ENCODE data around the gene TUSC7. TPM values are rescaled to one million over a fixed set of nuclear protein-coding genes. Genes with fewer than 3 reads are reported as not detected.

The TUSC7 gene
- total RNA-seq, 1 experiment from 2014 or later = not detected

DNA sequence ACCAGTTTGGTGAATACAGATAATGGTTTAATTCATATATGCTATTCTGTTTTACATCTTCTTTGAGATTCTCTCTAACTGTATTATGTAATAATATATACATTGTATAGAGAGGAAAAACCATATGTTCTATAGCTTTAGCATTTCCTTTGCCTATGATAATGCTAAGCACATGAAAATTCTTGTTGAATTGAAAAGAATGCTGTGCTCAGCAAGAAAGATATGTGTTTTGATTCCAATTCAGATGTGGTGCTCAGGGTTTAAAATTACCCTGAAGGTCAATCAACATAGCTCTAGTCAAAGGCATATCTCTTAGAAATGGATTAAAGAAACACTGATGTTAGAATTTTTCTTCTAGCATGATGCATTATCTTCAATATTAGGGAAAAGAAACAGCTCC, 8.5 kb upstream of the TUSC7 start:
- Histone ChIP-seq H3K9me3 (ENCODE audit: low read length) (no peaks in the 10 kb centered on the region), H4K20me1 (ENCODE audit: low read length) (no peaks in the 10 kb centered on the region), H3K27ac (ENCODE audit: low read length) (no peak overlapping the region), H3K79me2 (ENCODE audit: low read length) (no peaks in the 10 kb centered on the region), H3K4me3 (ENCODE audit: low read length) (no peak overlapping the region), H3K4me1 (ENCODE audit: insufficient read depth, low read length) (no peaks in the 10 kb centered on the region), H3K4me2 (ENCODE audit: low read length) (no peak overlapping the region), H3K27me3 (ENCODE audit: low read length) (no peaks in the 10 kb centered on the region), H2AFZ (ENCODE audit: low read length) (no peak overlapping the region), H3K9me2 (replicated peaks; ENCODE audit: low read length) (no peaks in the 10 kb centered on the region), H3K36me3 (ENCODE audit: low read depth, low read length) (no peaks in the 10 kb centered on the region), H3F3A (ENCODE audit: low read length, unreplicated experiment) (no peaks in the 10 kb centered on the region), H3K9ac (ENCODE audit: low read length) (no peak overlapping the region)
- DNase-seq (no peak), ATAC-seq (no peak)
- CTCF ChIA-PET = no interaction called here
- TF ChIP-seq EZH2 (IDR thresholded peaks at IDR 0.05; ENCODE audit: low read length, unreplicated experiment) = no peak
- TF ChIP-seq, protein P1, sequence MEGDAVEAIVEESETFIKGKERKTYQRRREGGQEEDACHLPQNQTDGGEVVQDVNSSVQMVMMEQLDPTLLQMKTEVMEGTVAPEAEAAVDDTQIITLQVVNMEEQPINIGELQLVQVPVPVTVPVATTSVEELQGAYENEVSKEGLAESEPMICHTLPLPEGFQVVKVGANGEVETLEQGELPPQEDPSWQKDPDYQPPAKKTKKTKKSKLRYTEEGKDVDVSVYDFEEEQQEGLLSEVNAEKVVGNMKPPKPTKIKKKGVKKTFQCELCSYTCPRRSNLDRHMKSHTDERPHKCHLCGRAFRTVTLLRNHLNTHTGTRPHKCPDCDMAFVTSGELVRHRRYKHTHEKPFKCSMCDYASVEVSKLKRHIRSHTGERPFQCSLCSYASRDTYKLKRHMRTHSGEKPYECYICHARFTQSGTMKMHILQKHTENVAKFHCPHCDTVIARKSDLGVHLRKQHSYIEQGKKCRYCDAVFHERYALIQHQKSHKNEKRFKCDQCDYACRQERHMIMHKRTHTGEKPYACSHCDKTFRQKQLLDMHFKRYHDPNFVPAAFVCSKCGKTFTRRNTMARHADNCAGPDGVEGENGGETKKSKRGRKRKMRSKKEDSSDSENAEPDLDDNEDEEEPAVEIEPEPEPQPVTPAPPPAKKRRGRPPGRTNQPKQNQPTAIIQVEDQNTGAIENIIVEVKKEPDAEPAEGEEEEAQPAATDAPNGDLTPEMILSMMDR (conservative IDR thresholded peaks at IDR 0.05; ENCODE audit: low read depth, low read length) = no peak
- TF ChIP-seq EZH2phosphoT487 (IDR thresholded peaks at IDR 0.05; ENCODE audit: borderline replicate concordance, low read length) = no peak
- BruUV-seq (replicated peaks) = no TSS peak
- POLR2A ChIA-PET (ENCODE audit: unreplicated experiment) = no interaction called here
- intact Hi-C loops (cut with micrococcal nuclease) = no loop called here

DNA sequence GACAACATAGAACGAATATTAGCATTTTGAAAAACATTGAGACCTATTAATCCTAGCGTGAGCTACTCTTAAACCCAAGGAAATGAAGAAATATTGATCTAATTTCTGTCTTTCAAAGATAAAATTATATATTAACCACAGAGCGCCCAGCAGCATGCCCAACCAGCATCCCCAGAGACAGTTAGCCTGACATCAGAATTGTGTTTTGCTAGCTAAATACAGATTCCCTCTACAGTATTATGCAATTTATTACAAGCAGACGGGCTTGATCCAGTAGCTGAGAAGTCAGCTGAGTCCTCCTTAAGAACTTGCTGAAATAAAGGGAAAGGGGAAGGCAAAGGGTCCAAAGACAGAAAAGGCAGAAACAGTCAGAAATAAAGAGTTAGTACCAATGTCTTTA, 7.2 kb upstream of the TUSC7 start:
- POLR2A ChIA-PET (ENCODE audit: unreplicated experiment) = no interaction called here

DNA sequence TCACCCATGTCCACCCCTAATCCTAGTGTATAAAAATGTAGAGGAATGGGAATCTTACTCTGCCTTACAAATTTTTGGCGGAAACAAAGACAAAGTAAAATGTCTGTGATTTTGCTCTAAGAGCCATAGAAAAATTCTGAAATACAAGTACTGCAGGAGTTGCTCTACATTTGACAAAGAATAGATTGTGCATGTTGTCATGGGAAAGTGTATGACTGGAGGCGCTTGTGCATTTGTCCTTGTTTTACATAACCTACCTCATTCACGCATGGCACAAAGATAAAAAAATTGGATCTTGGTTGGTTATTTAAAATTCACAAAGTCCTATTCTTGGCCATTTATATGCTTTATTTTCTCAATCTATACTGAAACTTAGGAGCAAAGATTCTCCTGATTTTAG, 2.0 kb upstream of the TUSC7 start:
- ChIA-PET CTCF (no interaction called here), POLR2A (ENCODE audit: unreplicated experiment) (no interaction called here)
- Histone ChIP-seq H3F3A (ENCODE audit: low read length, unreplicated experiment) (no peaks in the 10 kb centered on the region), H3K9me3 (ENCODE audit: low read length) (no peaks in the 10 kb centered on the region), H3K27me3 (ENCODE audit: low read length) (no peaks in the 10 kb centered on the region), H3K9me2 (replicated peaks; ENCODE audit: low read length) (no peaks in the 10 kb centered on the region), H3K9ac (ENCODE audit: low read length) (no peak overlapping the region), H4K20me1 (ENCODE audit: low read length) (no peaks in the 10 kb centered on the region), H3K36me3 (ENCODE audit: low read depth, low read length) (no peaks in the 10 kb centered on the region), H3K4me3 (ENCODE audit: low read length) (no peak overlapping the region), H3K27ac (ENCODE audit: low read length) (no peak overlapping the region), H3K4me2 (ENCODE audit: low read length) (no peak overlapping the region), H2AFZ (ENCODE audit: low read length) (no peak overlapping the region), H3K4me1 (ENCODE audit: insufficient read depth, low read length) (no peaks in the 10 kb centered on the region), H3K79me2 (ENCODE audit: low read length) (no peaks in the 10 kb centered on the region)
- ATAC-seq = no peak
- DNase-seq = no peak
- intact Hi-C loops (cut with micrococcal nuclease) = no loop called here
- BruUV-seq (replicated peaks) = no TSS peak
- TF ChIP-seq EZH2 (IDR thresholded peaks at IDR 0.05; ENCODE audit: low read length, unreplicated experiment) (no peak), EZH2phosphoT487 (IDR thresholded peaks at IDR 0.05; ENCODE audit: borderline replicate concordance, low read length) (no peak)
- TF ChIP-seq, protein P1 (conservative IDR thresholded peaks at IDR 0.05; ENCODE audit: low read depth, low read length) = no peak

More for the DNA sequence above, 7.2 kb upstream of the TUSC7 start:
- ATAC-seq (no peak), DNase-seq (no peak)
- H3K27ac ChIP-seq (ENCODE audit: low read length) = no peak overlapping the region
- intact Hi-C loops (cut with micrococcal nuclease) = no loop called here
- no peaks in the 10 kb centered on the region for H3K27me3 ChIP-seq (ENCODE audit: low read length)
- TF ChIP-seq EZH2phosphoT487 (IDR thresholded peaks at IDR 0.05; ENCODE audit: borderline replicate concordance, low read length) (no peak), EZH2 (IDR thresholded peaks at IDR 0.05; ENCODE audit: low read length, unreplicated experiment) (no peak)
- TF ChIP-seq, protein P1 (conservative IDR thresholded peaks at IDR 0.05; ENCODE audit: low read depth, low read length) = no peak
- H3K4me2 ChIP-seq (ENCODE audit: low read length) = no peak overlapping the region
- H4K20me1 ChIP-seq (ENCODE audit: low read length) = no peaks in the 10 kb centered on the region
- H3F3A ChIP-seq (ENCODE audit: low read length, unreplicated experiment) = no peaks in the 10 kb centered on the region
- BruUV-seq (replicated peaks) = no TSS peak
- CTCF ChIA-PET = no interaction called here
- H3K9me2 ChIP-seq (replicated peaks; ENCODE audit: low read length) = no peaks in the 10 kb centered on the region
- H3K4me3 ChIP-seq (ENCODE audit: low read length) = no peak overlapping the region
- H3K36me3 ChIP-seq (ENCODE audit: low read depth, low read length) = no peaks in the 10 kb centered on the region
- H3K79me2 ChIP-seq (ENCODE audit: low read length) = no peaks in the 10 kb centered on the region
- no peak overlapping the region for H2AFZ ChIP-seq (ENCODE audit: low read length)
- H3K4me1 ChIP-seq (ENCODE audit: insufficient read depth, low read length) = no peaks in the 10 kb centered on the region
- no peaks in the 10 kb centered on the region for H3K9me3 ChIP-seq (ENCODE audit: low read length)
- no peak overlapping the region for H3K9ac ChIP-seq (ENCODE audit: low read length)
